ENCODE measurements around the gene PNLIP.

PNLIP gene

GRCh38 chr10:116545756-116546155, at the start of gene PNLIP:
Gene PNLIP (plus strand): TSS chr10:116545931. CDS start chr10:116546093, 162 bp downstream.
- no peak for DNase-seq (ENCODE audit: low read depth)

DNA sequence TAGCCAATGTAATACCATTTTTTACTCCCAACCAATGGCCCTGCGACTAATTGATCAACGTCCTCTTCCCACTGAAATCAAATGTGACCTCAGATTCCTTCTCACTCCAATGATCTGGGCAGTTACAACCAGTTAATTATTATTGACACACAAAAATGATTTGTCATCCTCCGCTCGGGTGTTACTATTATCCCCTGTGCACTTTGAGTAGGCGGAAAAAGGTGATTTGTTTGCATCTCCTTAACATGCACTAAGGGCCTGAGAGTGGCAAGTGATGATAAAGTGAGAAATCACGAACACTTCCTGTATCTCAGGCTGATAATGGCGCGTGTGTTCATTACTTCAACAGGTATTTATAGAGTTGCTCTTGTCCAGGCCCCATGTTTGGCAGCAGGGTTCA, 40.9 kb upstream of the PNLIP start:
- DNase-seq (ENCODE audit: low read depth), result no peak

DNA sequence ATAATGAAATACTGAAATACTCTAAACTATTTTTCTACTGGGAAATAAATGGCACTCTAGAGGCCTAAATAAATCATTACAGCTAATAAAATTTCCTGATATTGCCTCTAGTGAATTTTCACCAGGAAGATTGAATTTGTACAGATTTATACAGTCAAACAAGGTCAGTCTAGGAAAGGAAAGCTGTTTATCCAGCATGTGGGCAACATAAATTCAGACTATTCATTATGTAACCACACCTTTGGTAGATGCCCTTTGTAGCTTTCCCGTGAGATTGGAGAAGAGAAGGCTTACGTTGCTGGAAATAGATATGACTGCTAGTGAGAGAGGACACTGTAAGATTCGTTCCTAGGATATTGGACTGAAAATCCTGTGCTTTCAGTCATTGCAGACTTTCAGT, 35.2 kb upstream of the PNLIP start:
- DNase-seq (ENCODE audit: low read depth), result no peak

DNA sequence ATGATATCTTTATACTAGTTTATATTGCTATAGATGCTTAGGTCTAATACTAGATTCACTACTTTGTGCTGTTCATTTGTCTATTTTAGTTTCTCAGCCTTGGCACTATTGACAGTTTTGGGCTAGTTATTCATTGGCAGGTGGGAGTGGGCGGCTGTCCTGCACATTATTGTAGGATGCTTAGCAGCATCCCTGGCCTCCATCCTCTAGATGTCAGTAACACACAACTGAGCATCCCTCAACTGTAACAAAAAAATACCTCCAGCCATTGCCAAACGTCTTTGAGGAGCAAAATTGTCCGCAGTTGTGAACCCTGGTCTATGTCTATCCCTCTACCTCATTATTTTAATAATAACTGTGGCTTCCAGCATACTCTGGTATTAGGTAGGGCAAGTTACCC, 34.4 kb upstream of the PNLIP start:
- DNase-seq (ENCODE audit: low read depth), result no peak

DNA sequence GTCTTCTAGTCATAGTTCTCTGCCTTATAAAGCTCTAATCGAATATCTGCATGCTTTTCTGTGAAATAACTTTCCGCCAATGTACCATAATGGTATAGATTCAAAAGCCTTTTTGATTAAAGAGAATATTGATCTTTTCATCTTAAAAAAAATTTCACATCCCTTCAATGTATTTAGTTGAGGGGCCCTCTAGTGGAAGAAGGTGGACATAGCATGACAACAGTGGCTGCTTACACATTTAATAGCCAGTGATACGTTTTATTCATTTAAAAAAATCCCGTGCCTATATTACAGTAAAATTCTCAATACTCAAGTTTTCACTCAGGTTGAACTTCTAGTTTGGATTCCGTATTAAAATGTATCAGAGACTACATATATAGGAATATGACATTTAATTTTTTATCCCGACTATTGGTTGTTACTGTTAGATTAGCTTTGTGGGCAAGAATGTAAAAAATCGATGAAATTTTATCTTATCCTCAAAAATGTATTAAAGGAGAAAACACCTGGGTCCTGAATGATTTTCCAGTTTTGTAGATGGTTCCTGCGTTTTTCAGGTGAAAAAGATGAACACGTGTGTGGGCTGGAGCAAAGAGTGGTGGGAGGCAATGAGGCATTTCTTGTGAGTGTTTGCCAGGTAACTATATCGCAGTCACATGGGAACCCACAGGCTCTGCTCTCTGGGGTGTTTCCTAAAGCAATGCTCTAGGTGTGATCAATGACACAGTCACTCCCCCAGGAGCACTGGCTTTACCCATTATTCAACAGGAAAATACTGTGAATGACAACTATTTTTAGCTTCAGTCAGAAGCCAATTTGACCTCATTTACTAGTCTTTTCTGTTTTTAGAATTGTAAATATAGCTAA, 24.1 kb upstream of the PNLIP start:
- no peak for DNase-seq (ENCODE audit: low read depth)

GRCh38 chr10:116522803-116523381, 22.8 kb upstream of the PNLIP start:
- DNase-seq (ENCODE audit: low read depth), result no peak

GRCh38 chr10:116524736-116525135, 21.0 kb upstream of the PNLIP start:
- DNase-seq (ENCODE audit: low read depth), result no peak

GRCh38 chr10:116526219-116526618, 19.5 kb upstream of the PNLIP start:
- no peak for DNase-seq (ENCODE audit: low read depth)

- no peak for DNase-seq (ENCODE audit: low read depth)
These were observed 8.9 kb upstream of the PNLIP start for GRCh38 chr10:116536810-116537209.

GRCh38 chr10:116538456-116538855, 7.3 kb upstream of the PNLIP start:
- no peak for DNase-seq (ENCODE audit: low read depth)

GRCh38 chr10:116538992-116539391, 6.7 kb upstream of the PNLIP start:
- no peak for DNase-seq (ENCODE audit: low read depth)

DNA sequence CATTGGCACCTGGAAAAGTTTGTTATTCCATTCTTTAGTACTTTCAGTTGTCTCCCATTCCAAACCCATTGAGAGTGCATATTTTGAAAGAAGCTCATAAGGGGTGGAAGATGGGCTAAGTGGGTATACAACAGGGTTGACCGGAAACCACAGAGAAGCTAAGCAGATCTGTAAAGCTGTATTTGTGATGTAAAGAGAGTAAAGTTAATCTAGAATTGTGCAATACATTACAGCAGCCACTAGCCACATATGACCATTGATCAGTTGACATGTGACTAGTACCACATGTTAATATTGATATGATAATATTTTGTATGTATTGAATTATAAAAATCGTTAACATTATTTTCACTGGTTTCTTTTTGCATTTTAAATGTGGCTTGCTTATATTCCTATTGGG, 4.9 kb upstream of the PNLIP start:
- no peak for DNase-seq (ENCODE audit: low read depth)

- DNase-seq (ENCODE audit: low read depth), result no peak
These were observed 3.6 kb upstream of the PNLIP start for GRCh38 chr10:116542007-116542677.

- DNase-seq (ENCODE audit: low read depth), result no peak
These were observed 609 bp upstream of the PNLIP start for GRCh38 chr10:116545122-116545521.

DNA sequence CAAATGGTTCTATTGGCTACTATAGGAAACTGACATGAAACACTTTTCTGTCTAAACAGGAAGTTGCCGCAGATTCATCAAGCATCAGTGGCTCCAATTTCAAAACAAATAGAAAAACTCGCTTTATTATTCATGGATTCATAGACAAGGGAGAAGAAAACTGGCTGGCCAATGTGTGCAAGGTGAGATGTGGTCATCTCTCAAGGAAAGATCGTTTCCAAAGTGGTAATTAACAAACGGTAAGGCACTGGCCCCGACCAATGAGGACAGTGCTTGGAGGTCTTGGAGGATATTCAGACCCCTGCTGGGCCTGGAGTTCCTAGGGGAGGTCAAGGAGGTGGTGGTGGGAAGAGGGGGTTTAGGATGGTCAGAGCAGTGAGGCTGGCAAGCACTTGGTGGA, 2.6 kb downstream of the PNLIP start:
- DNase-seq (ENCODE audit: low read depth), result no peak

GRCh38 chr10:116553378-116553980, 7.7 kb downstream of the PNLIP start:
- no peak for DNase-seq (ENCODE audit: low read depth)

GRCh38 chr10:116554628-116555027, 8.9 kb downstream of the PNLIP start:
- DNase-seq (ENCODE audit: low read depth), result no peak

DNA sequence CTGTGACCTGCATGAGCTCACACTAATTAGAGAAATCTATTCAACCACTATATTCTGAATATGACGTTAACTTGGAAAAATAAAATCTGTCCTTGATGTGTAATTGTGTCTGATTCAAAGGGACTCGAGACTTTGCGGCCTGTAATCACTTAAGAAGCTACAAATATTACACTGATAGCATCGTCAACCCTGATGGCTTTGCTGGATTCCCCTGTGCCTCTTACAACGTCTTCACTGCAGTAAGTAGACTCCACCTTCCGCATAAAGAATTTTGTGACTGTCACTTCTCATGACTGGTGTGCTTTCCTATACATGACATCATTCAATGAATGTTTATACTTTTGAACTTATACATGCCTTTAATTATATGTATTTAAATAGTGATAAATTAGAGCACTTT, 10.1 kb downstream of the PNLIP start:
- no peak for DNase-seq (ENCODE audit: low read depth)

DNA sequence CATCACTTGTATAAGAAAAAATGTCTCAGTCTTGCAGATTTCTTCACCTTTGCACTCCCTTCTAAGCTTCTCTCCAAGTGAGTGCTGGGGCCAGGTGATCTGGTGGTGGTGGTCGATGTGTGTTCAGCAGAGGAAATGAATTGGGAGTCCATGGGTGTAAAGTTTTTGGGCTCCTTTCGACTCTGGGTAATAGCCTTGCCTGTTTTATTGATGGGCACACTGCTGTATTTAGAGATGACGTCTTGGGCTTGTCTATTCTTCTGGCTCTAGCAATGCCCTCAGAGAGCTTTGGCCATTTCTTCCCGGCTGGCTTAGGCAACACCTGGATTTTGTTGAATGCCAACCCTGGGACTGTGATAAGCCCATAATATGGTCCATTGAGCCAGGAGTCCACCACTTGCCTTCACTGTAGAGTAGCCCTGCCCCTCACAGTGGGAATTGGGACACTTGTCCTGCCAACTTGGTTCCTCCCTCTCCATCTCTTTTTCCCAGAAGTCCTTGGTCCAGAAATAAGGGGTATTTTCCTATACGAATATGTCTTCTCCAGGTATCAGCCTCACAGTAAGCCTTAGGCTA, 11.7 kb downstream of the PNLIP start:
- no peak for DNase-seq (ENCODE audit: low read depth)

- DNase-seq (ENCODE audit: low read depth), result no peak
These were observed 19.8 kb downstream of the PNLIP start for GRCh38 chr10:116565534-116565933.

DNA sequence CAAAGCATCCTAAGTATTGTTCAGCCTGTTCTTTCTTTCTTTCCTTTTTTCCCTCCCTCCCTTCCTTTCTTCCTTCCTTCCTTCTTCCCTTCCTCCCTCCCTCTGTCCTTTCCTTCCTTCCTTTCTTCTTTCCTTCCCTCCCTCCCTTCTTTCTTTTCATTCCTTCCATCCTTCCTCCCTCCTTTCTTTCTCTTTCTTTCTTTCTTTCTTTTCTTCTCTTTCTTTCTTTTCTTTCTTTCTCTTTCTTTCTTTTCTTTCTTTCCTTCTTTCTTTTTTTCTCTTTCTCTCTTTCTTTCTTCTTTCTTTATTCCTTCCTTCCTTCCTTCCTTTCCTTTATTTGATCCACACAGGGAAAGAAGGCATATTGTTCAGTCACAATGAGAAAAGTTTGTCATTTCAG, 21.2 kb downstream of the PNLIP start:
- DNase-seq (ENCODE audit: low read depth), result no peak

DNA sequence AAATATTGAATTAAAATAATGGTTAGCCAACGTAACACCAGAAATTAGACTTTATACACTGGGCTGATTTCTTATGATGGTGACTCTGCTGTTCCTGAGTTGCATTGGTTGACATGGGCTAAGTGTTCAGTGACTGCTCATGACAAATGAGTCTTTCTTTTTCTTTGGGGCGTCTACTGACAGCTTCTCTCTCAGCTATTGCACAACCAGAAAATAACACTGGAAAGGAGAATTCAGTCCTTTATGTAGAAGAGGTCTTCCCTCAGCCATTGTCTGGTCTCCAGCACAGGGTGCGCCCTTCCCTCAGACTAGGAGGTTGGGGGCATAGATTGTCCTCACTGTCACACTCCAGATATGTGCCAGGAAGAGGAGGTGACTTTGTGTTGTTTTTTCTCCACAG, 21.6 kb downstream of the PNLIP start:
- DNase-seq (ENCODE audit: low read depth), result no peak
